GM19193 (cell line): ENCODE results near the gene ZFP36L2.

Experiments
- POLR2A ChIP-seq: IDR thresholded peaks from 4 replicates; pipeline ENCODE4 v1.6.1; 2011; ENCODE audit not compliant: insufficient read depth, insufficient read length; ENCODE audit errors: extremely low read depth

Gene ZFP36L2

GRCh38 chr2:43176449-43176848 is 50.0 kb downstream of the ZFP36L2 start:
- no peak for TF ChIP-seq POLR2A

GRCh38 chr2:43175876-43176275 is 50.5 kb downstream of the ZFP36L2 start:
- TF ChIP-seq POLR2A, result no peak

GRCh38 chr2:43175020-43175441 is 51.4 kb downstream of the ZFP36L2 start:
- no peak for TF ChIP-seq POLR2A

GRCh38 chr2:43174368-43174916 is 52.0 kb downstream of the ZFP36L2 start:
- peak; percentile 8 for TF ChIP-seq POLR2A
